D721Med (cell line): ENCODE data around the gene TMPRSS9.

Experiments used
- DNase-seq: peaks from one replicate; pipeline ENCODE4 v3.0.0; 2011; ENCODE audit warnings: low spot score; ENCODE audit not compliant: insufficient read length
- FAIRE-seq: peaks from 2 replicates; lab custom pipeline; 2011; peaks lifted over from hg19 to GRCh38; lab: Jason Lieb, UNC
- TF ChIP-seq, protein P1 (sequence below): IDR thresholded peaks from 2 replicates; pipeline ENCODE4 v1.5.1; 2012; ENCODE audit warnings: mild to moderate bottlenecking, control low read depth; ENCODE audit not compliant: insufficient read depth; ENCODE audit errors: missing control alignments

The TMPRSS9 gene

DNA sequence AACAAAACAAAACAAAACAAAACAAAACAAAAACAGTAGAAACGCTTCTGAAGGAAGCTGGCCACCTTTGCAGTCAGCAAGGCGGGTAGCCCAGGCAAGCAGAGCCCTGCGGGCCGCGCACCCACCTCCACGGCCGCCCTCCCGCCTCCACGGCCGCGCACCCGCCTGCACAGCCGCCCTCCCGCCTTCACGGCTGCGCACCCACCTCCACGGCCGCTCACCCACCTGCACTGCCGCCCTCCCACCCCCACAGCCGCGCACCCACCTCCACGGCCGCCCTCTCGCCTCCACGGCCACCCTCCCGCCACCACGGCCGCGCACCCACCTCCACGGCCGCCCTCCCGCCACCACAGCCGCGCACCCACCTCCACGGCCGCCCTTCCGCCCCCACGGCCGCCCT is 76.3 kb downstream of the TMPRSS9 start:
- TF ChIP-seq, protein P1, sequence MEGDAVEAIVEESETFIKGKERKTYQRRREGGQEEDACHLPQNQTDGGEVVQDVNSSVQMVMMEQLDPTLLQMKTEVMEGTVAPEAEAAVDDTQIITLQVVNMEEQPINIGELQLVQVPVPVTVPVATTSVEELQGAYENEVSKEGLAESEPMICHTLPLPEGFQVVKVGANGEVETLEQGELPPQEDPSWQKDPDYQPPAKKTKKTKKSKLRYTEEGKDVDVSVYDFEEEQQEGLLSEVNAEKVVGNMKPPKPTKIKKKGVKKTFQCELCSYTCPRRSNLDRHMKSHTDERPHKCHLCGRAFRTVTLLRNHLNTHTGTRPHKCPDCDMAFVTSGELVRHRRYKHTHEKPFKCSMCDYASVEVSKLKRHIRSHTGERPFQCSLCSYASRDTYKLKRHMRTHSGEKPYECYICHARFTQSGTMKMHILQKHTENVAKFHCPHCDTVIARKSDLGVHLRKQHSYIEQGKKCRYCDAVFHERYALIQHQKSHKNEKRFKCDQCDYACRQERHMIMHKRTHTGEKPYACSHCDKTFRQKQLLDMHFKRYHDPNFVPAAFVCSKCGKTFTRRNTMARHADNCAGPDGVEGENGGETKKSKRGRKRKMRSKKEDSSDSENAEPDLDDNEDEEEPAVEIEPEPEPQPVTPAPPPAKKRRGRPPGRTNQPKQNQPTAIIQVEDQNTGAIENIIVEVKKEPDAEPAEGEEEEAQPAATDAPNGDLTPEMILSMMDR = no peak
- FAIRE-seq = no peak
- DNase-seq = no peak

GRCh38 chr19:2436926-2437325 is 76.9 kb downstream of the TMPRSS9 start:
- DNase-seq (no peak), FAIRE-seq (no peak)
- TF ChIP-seq, protein P1 = no peak

DNA sequence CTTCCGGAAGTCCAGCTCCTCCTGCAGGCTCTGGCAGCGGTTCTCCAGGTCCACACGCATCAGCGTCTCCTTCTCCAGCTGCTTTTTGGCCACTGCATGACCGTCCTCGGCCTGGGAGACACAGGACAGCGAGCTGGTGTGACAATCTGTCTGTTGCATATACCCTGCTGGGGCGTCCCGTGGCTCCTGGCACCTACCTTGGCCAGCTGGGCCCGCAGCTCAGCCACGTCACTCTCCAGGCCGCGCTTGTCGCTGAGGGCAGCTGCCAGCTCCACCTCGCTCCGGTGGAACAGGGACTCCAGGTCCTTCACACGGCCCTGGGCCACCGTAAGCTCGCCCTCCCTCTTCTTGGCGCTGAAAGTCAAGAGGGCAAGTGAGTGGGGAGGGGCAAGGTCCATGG is 78.1 kb downstream of the TMPRSS9 start:
- DNase-seq (no peak), FAIRE-seq (no peak)
- TF ChIP-seq, protein P1 = no peak

- TF ChIP-seq, protein P1 = no peak
- FAIRE-seq (no peak), DNase-seq (no peak)
Observed at GRCh38 chr19:2440515-2440914, 80.5 kb downstream of the TMPRSS9 start.

GRCh38 chr19:2441096-2441752 is 81.2 kb downstream of the TMPRSS9 start:
- no peak for FAIRE-seq
- TF ChIP-seq, protein P1 = no peak
- DNase-seq = no peak

- DNase-seq (no peak), FAIRE-seq (no peak)
- TF ChIP-seq, protein P1 = no peak
Observed at GRCh38 chr19:2443116-2443784, 83.2 kb downstream of the TMPRSS9 start.

DNA sequence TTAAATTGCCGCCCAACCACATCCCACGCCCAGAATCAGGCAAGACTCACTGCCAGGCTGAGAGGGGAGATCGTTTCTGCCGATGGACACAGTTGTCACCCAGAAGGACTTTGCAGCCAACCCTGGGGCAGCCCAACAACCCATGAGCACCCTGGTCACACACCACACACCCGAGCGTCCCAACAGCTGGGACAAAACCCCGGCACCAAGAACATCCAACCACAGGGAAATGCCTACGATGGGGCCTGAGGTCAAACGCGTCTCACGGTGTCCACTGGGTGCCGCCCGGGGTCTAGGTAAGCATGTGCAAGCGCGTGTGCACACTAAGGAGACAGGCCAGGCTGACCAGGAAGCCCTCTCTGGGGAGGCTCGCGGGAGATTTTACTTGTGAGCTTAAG is 83.7 kb downstream of the TMPRSS9 start:
- FAIRE-seq (no peak), DNase-seq (no peak)
- TF ChIP-seq, protein P1 = no peak
